Stimulated activated CD4-positive, alpha-beta T cell treated with anti-CD3 and anti-CD28 coated beads, Interleukin-1b, Interleukin-23, amount 100 ng/mL, for 1 hour (primary cell): Measurements from ENCODE around the gene KCNJ4.
"Not testable (repeated sequence)": the region's sequence is repeated elsewhere in the genome, so short reads cannot be mapped to it uniquely, and the experiment has no call there.

Experiments
- DNase-seq, 2 donors: peaks; one replicate each; pipeline ENCODE4 v3.0.0-alpha.2; 2020; ENCODE audit warnings: low read depth in 2 of 2

Gene KCNJ4

DNA sequence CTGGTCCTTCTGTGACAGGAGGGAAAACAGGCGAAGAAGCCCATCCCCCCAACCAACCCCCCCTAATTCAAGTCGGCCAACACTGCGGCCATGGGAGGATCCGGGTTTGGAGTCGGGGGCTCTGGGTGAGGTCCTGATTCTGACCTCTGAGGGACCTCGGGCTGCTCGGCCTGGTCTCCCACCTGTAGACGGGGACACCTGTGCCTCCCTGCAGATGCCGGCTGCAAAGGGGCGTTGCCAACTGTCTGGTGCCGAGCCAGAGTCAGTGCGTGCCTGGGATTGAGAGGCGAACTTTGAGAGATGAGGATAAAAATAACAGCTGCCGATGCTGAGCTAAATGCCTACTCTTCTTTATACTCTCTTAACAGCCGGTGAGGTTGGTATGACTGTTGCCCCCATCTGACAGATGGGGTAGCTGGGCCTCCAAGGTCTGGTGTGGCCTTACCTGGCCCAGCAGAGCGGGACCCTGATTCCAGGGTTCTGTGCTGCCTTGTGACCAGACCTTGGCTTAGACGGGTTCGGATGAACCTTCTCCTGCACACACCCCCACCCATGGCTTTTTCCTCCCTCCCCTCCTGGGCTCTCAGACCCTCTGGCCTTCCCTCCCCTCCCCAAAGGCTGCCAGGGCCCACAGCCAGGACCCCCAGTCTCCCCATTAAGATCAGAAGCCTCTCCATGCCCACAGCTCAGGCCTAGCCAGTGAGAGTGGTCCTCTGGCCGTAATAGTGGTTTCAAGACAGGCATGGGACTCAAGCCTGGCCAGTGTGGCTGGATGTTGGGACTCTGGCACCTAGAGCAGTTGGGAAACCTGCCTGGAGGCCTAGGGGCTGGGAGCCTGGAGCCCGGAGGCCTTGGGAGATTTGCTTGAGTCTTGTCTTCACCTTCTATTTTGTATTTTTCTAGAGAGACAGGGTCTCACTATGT, 41.7 kb downstream of the KCNJ4 start:
- no peak for DNase-seq

DNA sequence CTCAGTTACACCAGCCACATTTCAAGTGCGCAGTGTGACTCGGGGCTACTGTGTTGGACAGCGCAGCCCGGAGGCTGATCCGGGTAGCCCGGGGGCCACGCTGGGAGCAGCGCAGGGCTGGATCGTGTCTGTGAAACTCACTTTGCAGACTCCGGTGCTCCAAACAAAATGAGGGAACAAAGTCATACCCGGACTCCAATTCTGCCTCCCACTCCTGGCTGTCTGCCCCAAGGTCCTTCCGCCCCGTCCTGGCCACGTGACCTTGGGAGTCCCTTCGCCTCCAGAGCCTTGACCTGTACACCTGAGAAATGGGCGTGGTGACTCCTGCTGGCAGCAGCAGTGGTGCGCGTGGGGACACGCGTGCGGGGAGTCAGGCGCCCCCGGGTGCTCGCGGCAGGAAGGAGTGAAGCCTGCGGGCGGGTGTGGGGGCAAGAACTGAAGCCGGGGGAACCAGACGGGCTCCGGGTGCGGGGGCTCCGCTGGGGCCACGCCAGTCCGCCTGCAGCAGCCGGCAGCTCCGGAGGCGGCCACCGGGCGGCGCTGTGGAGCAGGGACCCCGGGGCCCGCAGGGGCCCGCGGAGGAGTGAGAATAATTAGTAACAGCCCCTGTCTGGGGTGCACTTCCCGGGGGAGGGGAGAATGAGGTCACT, 42.4 kb downstream of the KCNJ4 start:
- peak in 1 of 2 donors; percentile 26 for DNase-seq

DNA sequence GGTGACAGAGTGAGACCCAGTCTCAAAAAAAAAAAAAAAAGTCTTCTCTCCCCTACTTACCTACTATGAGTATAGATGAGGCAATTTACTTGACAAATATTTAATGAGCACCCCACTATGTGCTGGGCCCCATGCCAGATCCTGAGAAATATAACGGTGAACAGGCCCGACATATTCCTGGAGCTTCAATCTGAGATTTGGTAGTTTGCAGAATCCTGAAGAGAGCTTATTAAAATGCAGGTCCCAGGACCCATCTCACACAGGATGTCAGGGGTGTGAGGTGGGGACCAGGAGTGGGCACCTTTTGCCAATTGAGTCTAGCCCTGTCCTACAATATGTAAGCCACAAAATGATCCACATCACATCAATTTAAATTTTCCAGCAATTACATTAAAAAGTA, 44.0 kb downstream of the KCNJ4 start:
- no peak for DNase-seq

DNA sequence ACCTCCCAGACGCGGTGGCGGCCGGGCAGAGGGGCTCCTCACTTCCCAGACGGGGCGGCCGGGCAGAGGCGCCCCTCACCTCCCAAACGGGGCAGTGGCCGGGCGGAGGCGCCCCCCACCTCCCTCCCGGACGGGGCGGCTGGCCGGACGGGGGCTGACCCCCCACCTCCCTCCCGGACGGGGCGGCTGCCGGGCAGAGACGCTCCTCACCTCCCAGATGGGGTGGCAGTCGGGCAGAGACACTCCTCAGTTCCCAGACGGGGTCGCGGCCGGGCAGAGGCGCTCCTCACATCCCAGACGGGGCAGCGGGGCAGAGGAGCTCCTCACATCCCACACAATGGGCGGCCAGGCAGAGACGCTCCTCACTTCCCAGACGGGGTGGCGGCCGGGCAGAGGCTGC, 45.1 kb downstream of the KCNJ4 start:
- not testable (repeated sequence) for DNase-seq

DNA sequence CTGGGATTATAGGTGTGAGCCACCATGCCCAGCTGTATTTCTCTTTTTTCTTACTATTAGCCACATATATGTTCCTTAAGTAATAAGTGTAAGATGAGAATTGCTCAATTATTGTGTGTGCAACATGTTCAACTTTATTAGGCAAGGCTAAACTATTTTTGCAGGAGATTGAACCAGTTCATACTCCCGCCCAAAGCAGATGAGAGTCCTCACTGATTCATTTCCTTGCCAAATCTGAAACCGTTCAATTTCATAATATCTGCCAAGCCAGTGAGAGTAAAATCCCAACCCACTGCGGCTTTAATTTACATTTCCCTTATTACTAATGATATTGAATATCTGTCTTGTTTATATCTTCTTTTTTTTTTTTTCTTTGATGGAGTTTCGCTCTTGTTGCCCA, 48.4 kb downstream of the KCNJ4 start:
- DNase-seq = no peak

DNA sequence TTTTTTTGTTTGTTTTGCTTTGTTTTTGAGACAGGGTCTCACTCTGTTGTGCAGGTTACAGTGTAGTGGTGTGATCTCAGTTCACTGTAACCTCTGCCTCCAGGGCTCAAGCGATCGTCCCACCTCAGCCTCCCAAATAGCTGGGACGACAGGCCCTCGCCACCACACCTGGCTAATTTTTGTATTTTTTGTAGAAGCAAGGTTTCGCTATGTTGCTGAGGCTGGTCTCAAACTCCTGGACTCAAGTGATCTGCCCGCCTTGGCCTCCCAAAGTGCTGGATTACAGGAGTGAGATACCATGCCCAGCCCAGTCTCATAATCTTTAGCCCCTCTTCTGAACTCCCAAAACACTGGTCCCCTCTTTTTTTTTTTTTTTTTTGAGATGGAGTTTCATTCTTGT, 50.6 kb downstream of the KCNJ4 start:
- no peak for DNase-seq

DNA sequence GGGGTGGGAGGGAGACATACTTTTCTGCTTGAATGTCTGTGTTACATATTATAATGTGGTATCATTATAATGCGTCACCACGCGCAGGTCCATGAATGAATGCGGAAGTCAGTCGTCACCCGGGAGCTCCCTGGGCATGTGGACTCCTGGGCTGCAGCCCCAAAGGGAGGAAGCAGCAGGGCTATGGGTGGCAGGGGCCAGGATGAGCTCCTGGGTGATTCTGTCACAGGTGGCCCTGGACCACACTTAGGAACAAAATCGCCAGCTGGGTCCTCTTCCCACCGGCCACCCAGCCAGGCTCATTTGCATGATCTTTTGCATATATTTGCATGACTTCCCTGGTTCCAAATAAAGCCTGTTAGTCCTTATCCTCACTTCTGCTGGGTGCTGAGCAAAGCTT, 51.2 kb downstream of the KCNJ4 start:
- no peak for DNase-seq

DNA sequence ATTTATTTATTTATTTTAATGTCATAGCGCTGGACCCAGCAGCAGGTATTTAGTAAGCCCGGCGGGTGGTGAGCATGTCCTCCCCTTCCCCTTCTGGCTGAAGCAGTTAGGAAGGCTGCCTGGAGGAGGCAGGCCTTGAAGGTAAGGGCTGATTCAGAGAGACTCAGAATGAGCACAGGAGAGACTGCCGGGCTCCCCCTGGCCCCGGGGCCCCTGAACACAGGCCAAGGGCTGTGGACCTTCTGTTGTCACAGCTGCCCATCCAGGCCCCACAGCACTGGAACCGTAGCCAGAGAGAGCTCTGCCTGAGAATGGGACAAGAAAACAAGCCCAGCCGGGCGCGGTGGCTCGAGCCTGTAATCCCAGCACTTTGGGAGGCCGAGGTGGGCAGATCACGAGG, 52.8 kb downstream of the KCNJ4 start:
- DNase-seq = no peak

DNA sequence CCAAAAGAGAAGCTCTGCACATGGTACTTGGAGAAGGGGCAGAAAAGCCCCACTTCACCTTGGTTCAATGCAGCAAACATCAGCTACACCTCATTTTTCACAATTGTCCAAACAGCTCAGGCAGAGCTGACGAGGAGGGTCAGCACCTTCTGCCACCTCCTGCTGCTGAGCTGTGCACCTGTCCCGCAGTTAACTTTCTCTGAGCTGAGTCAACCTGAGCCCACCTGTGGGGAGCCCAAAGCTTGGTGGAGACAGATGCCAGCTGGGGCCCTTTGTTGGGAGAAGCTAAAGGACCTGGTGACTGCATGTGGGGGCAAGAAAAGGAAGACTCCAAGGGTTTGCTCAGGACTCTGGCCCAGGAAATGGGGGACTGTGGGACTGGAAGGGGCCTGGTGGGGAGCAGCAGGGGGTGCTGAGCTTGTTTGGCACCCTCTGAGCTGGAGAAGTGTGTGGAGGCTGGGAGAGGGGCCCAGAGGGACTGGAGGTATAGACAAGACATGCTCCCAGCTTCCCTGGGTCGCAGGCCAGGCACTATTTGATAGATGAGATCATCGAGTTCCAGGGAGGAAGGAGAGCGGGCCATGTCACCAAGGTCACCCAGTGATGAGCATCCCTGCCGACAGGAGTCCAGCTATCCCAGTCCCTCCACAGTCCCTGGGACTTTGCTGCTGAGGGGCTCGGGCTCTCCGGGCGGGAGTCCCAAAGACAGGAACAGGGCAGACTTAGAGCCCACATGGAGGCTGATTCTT, 53.5 kb downstream of the KCNJ4 start:
- no peak for DNase-seq

DNA sequence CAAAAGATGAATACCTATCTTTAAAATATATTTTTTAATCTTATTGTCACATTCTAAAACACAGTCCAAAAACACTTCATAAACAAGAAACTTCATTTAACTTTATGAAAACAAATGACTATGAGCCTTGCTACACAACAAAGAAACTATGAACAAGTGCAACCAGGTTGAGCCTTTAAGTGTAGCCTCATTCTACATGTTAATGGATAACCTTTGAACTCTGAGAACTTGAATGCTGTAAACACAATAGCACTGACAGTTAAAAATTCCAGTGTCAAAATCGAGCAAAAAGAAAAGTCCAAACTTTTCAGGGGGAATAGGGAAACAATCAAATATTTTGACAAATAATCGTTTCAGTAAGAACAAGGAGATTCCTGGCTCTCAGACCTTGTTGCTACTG, 54.7 kb downstream of the KCNJ4 start:
- not testable (repeated sequence) for DNase-seq

DNA sequence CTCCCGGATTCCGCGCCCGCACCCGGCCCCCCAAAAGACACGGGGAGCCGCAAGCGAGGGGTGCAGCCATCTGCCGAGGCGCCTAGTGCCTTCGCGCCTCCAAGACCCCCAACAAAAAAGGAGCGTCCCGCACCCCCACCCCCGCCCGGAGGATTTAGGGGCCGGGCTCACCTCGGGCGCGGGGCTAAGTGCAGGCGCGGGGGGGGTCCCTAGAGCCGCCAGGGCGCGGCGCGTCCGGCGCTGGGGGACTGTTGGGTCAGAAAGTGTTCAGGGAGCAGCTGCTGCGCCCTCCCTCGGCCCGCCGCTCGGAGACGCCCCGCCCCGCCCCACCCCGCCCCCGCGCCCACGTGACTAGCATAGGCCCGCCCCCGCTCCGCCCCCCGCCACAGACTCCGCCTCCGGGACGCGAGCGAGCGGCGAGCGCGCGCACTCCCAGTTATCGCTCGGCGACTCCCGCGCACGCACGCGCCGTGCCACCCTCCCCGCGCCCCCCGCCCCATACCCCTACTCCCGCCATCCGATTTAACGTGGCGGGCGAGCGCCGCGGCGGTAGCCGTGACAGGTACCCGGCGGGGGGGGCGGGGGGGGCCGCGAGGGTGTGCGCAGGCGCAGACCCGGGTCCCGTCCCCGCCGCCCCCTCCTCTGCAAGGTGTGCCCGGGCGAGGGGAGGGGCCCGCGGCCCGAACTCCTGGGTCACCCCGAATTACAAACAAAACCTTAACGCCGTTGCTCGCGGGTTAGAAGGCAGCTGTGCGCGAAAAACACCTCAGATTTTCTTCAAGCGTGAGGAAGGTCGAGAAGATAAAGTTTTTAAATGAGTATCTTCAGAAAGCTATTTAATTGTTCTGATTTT, 56.2 kb downstream of the KCNJ4 start:
- peak; percentile 75 to 76 for DNase-seq

DNA sequence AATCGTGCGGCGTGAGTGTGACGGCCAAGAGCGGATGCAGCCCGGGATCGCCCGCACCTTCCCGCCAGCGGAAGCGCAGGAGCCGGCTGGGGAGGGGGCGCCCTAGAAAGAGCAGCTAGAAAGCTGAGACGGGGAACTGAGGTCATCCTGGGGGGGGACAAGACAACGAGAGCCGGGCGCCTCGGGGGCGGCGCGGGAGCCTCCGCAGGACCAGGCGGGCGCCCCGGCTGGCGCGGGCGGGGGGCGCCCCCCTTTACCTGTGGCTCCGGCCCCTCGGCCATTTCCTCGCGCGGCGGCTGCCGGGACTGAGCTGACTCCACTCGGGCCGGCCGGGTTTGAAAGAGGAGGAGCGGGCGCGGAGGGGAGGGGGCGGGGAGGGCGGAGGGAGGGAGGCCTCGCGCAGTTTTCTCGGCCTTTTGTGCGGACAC, 56.8 kb downstream of the KCNJ4 start:
- not testable (repeated sequence) for DNase-seq

DNA sequence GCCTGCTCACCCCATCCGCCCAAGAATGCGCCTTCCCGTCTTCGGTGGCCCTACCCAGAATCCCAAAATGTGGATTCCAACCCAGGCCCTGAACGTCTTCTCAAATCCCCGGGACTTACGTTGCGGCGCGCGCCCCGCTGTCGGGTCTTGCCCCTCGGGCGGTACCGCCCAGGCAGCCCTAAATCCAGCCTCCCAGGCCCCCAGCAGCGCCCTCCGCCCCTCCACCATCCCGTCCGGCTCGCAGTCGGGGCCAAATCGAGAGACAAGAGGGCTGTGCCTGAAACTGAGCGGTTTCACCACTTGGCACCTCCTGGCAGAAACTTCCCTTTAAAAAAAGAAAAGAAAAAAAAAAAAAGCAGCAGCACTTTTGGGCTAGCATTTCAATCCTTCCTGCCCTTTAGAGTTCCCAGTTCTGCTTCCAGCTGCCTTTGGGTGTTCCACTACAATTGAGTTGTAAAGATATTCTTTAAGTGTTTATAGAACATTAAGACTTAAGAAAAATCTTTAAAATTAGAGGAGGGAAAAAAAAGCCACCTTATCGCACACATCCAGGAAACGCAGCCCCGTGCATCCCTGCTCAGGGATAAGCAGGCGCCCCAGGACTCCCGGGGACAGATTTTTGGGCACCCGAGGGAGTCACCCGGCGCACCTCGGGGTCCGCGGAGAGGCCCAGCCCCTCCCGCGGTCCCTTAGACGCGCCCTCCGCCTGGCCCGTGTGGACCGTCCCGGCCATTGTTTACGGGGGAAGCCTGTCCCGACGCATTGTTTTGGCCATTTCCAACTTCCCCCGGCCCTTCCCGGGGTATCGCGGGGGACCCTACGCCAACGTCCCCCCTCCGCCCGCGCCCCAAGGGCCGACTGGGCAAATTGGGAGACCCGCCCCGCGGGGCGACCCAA, 57.6 kb downstream of the KCNJ4 start:
- DNase-seq = no peak

DNA sequence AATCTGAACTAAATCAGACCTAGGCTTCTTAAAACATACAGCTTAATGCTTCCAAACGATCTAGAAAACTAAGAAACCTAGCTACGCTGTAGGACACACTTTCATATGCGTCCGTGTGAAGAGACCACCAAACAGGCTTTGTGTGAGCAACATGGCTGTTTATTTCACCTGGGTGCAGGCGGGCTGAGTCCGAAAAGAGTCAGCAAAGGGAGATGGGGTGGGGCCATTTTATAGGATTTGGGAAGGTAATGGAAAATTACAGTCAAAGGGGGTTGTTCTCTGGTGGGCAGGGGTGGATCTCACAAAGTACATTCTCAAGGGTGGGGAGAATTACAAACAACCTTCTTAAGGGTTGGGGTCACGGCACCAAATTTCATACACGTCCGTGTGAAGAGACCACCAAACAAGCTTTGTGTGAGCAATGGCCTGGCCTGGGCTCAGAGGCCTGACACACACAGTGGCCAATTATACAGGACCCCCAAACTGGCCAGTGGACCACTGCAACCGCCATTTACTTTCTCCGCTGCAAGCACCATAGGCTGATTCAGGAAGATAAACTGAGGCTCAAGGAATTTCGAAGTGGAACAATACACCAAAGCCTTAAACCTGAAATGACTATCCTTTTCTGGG, 58.4 kb downstream of the KCNJ4 start:
- not testable (repeated sequence) for DNase-seq

DNA sequence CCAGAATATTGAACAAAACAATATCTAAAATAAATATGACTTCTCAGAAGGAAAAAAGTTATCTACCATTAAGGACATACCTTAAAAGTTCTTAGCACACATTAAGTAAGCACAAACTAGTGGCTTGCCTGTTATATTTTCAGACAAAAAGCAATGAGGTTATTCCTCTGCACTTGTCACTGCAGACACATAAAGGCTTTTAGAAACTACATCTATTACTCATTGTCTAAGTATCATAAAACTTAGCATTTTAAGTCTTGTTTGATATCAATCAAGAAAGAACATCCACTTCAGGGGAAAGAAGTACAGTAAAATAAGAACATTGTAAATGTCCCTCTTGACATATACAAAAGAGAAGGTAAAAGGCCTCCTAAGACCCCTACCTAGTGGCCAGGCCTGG, 59.1 kb downstream of the KCNJ4 start:
- not testable (repeated sequence) for DNase-seq

DNA sequence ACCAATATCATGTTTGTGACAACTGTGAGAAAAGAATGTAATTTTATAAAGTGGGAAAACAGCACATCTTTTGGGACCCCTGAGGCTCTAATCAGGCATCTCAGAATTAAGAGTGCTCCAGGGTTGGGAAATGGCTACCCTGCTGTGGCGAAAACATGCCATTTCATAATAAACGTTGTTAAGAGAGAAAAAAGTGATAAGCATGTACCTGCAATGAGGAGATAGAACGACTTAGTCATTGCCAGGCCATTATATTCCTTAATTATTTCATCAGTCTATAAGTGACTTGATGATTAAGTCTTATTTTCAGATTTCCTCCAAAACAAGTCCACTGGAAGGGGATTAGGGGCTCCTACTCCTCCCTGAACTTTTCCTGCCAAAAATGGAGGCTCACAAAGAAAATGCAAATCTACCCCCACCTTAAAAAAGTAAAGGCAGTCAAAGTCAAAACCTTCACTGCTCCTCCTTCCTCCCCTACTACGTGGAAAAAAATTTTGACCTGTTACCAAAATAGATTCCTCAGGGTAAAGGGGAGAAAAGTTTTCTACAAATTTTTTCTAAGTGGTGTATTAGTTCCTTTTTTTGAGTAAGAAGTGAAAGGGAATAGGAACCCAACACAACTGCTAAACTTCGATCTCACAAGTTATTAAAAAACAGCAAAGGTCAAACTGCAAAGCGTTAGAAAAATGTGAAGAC, 59.9 kb downstream of the KCNJ4 start:
- not testable (repeated sequence) for DNase-seq

DNA sequence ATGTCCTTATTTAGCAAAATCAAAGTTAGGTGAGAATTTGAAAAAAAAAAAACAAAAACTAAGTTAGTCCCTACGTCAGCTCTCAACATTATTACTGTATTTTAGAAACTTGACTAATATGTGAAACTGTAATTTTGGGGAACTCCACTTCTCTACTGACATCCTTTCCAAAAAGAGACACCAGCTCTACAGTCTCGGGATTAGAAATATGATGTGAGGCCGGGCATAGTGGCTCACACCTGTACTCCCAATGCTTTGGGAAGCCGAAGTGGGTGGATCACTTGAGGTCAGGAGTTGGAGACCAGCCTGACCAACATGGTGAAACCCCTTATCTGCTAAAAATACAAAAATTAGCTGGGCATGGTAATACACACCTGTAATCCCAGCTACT, 65.6 kb downstream of the KCNJ4 start:
- DNase-seq = not testable (repeated sequence)

DNA sequence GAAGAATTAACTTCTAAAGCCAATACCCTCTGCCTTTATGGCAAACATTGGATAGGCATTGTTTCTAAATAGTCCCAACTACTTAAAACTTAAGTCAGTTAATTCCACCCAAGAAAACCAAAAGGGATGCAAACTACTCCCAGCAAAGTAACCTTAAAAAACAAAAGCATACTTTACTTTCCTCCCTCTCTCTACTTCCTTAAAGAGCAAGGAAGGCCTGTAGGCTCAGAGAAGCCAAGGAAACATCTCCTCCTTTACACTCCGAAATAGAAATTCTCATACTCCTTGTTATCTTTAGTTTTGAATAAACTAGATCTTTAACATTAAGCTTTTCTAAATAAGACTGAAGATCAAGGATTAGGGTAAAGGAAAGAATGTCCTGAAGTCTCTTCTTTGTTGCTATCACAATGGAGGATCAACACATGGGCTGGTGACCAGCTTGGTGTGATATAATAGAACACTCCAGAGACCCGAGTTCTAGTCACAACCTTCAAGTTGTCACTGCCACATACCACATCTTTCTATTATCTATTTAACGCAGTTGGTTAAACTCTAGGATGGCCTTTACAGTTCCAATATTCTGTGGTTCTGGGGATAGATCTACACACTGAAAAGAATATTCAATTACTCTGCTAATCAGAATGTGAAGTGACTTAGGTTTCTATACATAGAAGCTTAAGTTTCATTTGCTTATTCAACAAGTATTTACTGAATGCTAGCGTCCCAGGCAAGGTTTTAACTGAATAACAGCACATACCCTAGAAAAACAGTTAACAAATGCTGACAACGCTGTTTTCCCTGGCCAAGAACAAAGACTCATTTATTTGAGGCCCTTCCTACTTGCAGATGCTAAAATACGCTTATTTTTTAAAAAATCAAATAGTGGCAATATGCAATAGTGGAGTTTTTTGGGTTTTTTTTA, 66.2 kb downstream of the KCNJ4 start:
- not testable (repeated sequence) for DNase-seq
